ENCODE data around the gene NAP1L4.

Gene NAP1L4

DNA sequence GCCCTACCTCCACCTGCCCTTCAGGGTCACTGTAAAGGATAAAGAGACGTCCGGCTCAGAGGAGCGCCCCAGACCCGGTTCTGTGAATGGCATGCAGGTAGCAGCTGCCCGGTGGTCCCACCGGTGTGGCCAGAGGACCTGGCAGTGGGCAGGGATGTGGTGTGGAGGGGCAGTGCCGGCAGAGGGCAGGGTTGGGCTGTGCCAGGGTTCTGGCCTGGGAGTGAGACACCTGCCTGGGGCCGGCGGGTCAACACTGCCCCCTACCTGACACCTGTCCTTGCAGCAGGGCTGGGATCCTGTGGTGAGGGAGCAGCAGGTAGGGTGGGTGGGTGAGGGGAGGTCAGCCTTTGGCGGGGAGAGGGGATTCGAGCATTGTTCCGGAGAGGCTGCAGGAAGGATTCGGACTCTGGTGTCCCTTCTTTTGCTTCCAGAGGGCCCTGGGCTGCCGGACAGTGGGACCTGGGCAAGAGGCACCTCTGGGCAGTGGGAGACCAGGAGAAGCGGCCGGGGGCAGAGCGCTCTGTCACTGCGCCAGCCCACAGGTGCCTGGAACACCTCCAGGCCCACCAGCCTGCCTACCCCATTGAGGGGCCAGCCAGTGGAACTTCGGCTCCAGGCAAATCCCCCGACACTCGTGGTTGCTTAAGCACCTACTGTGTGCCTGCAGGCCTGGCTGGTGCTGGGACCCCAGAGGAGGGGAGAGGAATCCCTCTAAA lies 61.3 kb downstream of the NAP1L4 start:
- no peak for TF ChIP-seq EZH2phosphoT487 (IDR thresholded peaks at IDR 0.05; ENCODE audit: borderline replicate concordance)
- TF ChIP-seq, protein P1, sequence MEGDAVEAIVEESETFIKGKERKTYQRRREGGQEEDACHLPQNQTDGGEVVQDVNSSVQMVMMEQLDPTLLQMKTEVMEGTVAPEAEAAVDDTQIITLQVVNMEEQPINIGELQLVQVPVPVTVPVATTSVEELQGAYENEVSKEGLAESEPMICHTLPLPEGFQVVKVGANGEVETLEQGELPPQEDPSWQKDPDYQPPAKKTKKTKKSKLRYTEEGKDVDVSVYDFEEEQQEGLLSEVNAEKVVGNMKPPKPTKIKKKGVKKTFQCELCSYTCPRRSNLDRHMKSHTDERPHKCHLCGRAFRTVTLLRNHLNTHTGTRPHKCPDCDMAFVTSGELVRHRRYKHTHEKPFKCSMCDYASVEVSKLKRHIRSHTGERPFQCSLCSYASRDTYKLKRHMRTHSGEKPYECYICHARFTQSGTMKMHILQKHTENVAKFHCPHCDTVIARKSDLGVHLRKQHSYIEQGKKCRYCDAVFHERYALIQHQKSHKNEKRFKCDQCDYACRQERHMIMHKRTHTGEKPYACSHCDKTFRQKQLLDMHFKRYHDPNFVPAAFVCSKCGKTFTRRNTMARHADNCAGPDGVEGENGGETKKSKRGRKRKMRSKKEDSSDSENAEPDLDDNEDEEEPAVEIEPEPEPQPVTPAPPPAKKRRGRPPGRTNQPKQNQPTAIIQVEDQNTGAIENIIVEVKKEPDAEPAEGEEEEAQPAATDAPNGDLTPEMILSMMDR (conservative IDR thresholded peaks at IDR 0.05; ENCODE audit: low read length) = peak; percentile 71
- Histone ChIP-seq H3K4me2 (ENCODE audit: low read depth, low read length, poor library complexity, severe bottlenecking) (no peak overlapping the region), H3K79me2 (ENCODE audit: insufficient read depth, low read length) (no peaks in the 10 kb centered on the region), H3K4me3 (ENCODE audit: low read length, poor library complexity, severe bottlenecking) (no peak overlapping the region), H3K27me3 (ENCODE audit: insufficient read depth, low read length, poor library complexity, severe bottlenecking) (no peaks in the 10 kb centered on the region), H3K4me1 (ENCODE audit: insufficient read depth, low read length, poor library complexity, severe bottlenecking) (peaks cover 17% of the 10 kb centered on the region), H3F3A (ENCODE audit: low read depth) (no peaks in the 10 kb centered on the region), H4K20me1 (ENCODE audit: insufficient read depth, low read length, poor library complexity, severe bottlenecking) (no peaks in the 10 kb centered on the region), H3K9me3 (ENCODE audit: insufficient read depth, low read depth, low read length) (no peaks in the 10 kb centered on the region), H3K9ac (ENCODE audit: low read depth, low read length, poor library complexity, severe bottlenecking) (no peak overlapping the region), H3K36me3 (ENCODE audit: insufficient read depth, low read length) (no peaks in the 10 kb centered on the region), H2AFZ (ENCODE audit: low read length) (no peak overlapping the region), H3K9me2 (replicated peaks; ENCODE audit: low read depth, low read length) (no peaks in the 10 kb centered on the region)

DNA sequence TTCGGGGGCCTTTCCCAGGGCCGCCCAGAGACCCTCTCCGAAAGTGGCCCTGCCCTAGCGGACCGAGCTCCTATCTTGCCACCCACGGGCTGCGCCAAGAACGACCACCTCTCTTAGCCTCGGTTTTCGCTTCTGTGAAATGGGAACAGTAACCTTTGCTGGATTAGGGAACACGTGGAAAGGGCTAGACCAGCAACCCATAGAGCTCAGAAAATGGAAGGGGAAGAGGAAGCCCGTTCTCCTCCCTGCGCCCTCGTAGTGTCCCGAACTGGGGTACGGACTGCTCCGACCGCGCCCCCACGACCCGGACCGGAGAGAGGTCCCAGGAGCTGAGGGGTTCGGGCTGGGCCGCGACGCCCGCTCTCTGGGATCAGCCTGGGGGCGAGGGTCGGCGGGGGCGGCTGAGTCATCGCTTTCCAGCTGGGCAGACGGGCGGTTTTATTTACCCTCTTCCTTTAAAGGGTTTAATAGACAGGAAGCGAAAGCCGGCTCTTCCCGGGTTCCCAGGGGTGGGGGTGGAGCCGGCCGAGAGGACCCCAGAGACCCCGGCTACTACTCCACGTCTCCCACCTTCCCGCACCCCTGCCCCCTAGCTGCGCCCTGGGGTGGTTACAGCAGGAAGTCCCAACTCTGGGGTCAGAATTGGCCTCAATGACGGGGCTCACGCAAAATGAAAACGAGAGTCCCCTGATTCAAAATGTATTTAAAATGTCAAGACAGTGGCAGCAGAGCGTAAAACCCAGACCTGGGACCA lies 62.0 kb downstream of the NAP1L4 start:
- no peak overlapping the region for H2AFZ ChIP-seq (ENCODE audit: low read length)
- no peak overlapping the region for H3K4me2 ChIP-seq (ENCODE audit: low read depth, low read length, poor library complexity, severe bottlenecking)

DNA sequence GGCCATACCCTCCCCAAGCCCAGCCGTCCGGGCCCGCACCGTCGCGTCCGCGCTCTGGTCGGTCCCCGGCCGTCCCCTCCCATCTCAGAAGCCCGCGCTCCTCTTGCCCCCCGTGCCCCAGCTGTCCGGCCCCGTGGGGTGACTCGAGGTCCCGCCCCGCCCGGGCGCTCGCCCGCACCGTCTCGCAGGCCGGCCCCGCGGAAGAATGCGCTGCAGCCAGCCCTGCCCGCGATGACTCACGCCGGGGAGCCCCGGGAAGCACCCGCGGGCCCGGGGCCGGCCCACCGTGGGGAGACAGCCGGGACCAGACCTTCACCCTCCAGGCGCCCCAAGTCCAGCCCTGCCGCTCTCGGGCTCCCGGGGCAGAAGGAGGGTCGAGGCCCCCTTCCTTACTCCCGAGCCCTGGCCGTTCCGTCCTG lies 62.6 kb downstream of the NAP1L4 start:
- H3K27me3 ChIP-seq (ENCODE audit: insufficient read depth, low read length, poor library complexity, severe bottlenecking) = no peaks in the 10 kb centered on the region
- TF ChIP-seq, protein P1 (conservative IDR thresholded peaks at IDR 0.05; ENCODE audit: low read length) = no peak
- no peak for TF ChIP-seq EZH2phosphoT487 (IDR thresholded peaks at IDR 0.05; ENCODE audit: borderline replicate concordance)
- H4K20me1 ChIP-seq (ENCODE audit: insufficient read depth, low read length, poor library complexity, severe bottlenecking) = no peaks in the 10 kb centered on the region
- no peak overlapping the region for H3K4me3 ChIP-seq (ENCODE audit: low read length, poor library complexity, severe bottlenecking)
- H3K4me1 ChIP-seq (ENCODE audit: insufficient read depth, low read length, poor library complexity, severe bottlenecking) = peaks cover 17% of the 10 kb centered on the region
- no peaks in the 10 kb centered on the region for H3F3A ChIP-seq (ENCODE audit: low read depth)
- no peaks in the 10 kb centered on the region for H3K9me2 ChIP-seq (replicated peaks; ENCODE audit: low read depth, low read length)
- H3K4me2 ChIP-seq (ENCODE audit: low read depth, low read length, poor library complexity, severe bottlenecking) = no peak overlapping the region
- H2AFZ ChIP-seq (ENCODE audit: low read length) = no peak overlapping the region
- no peak overlapping the region for H3K9ac ChIP-seq (ENCODE audit: low read depth, low read length, poor library complexity, severe bottlenecking)
- H3K9me3 ChIP-seq (ENCODE audit: insufficient read depth, low read depth, low read length) = no peaks in the 10 kb centered on the region
- no peaks in the 10 kb centered on the region for H3K36me3 ChIP-seq (ENCODE audit: insufficient read depth, low read length)
- H3K79me2 ChIP-seq (ENCODE audit: insufficient read depth, low read length) = no peaks in the 10 kb centered on the region

More for the DNA sequence above, 62.0 kb downstream of the NAP1L4 start:
- no peaks in the 10 kb centered on the region for H3K9me3 ChIP-seq (ENCODE audit: insufficient read depth, low read depth, low read length)
- H3K9me2 ChIP-seq (replicated peaks; ENCODE audit: low read depth, low read length) = no peaks in the 10 kb centered on the region
- no peak overlapping the region for H3K4me3 ChIP-seq (ENCODE audit: low read length, poor library complexity, severe bottlenecking)
- H3K79me2 ChIP-seq (ENCODE audit: insufficient read depth, low read length) = no peaks in the 10 kb centered on the region
- H3K27me3 ChIP-seq (ENCODE audit: insufficient read depth, low read length, poor library complexity, severe bottlenecking) = no peaks in the 10 kb centered on the region
- peaks cover 17% of the 10 kb centered on the region for H3K4me1 ChIP-seq (ENCODE audit: insufficient read depth, low read length, poor library complexity, severe bottlenecking)
- H3K9ac ChIP-seq (ENCODE audit: low read depth, low read length, poor library complexity, severe bottlenecking) = no peak overlapping the region
- no peak for TF ChIP-seq EZH2phosphoT487 (IDR thresholded peaks at IDR 0.05; ENCODE audit: borderline replicate concordance)
- TF ChIP-seq, protein P1 (conservative IDR thresholded peaks at IDR 0.05; ENCODE audit: low read length) = no peak
- no peaks in the 10 kb centered on the region for H4K20me1 ChIP-seq (ENCODE audit: insufficient read depth, low read length, poor library complexity, severe bottlenecking)
- no peaks in the 10 kb centered on the region for H3K36me3 ChIP-seq (ENCODE audit: insufficient read depth, low read length)
- H3F3A ChIP-seq (ENCODE audit: low read depth) = no peaks in the 10 kb centered on the region
